H1 (cell line): Measurements from ENCODE around the gene BANF1. TPM values are rescaled to one million over a fixed set of nuclear protein-coding genes. Genes with fewer than 3 reads are reported as not detected.

Source experiments
- ATF3 ChIP-seq: IDR thresholded peaks from 2 replicates; pipeline ENCODE4 v1.6.1; 2011; ENCODE audit warnings: low read depth, mild to moderate bottlenecking, low read length; ENCODE audit not compliant: insufficient read depth
- BACH1 ChIP-seq: IDR thresholded peaks from 2 replicates; pipeline ENCODE4 v1.6.1; 2012; ENCODE audit warnings: low read length, improper control_type of control experiment
- CREB1 ChIP-seq: IDR thresholded peaks from 2 replicates; pipeline ENCODE4 v1.6.1; 2012; ENCODE audit warnings: inconsistent platforms
- CTCF ChIP-seq, 3 experiments: IDR thresholded peaks; 1 replicate in 2 of 3; 2 replicates in 1 of 3; pipeline versions ENCODE4 v1.5.1 to v1.6.1; 2011; ENCODE audit warnings: low read length in 3 of 3, mild to moderate bottlenecking in 3 of 3, inconsistent platforms in 2 of 3, low read depth in 1 of 3, moderate library complexity in 1 of 3; ENCODE audit not compliant: insufficient read depth in 1 of 3; ENCODE audit errors: control extremely low read depth in 1 of 3
- E2F6 ChIP-seq: IDR thresholded peaks from 2 replicates; pipeline ENCODE4 v1.6.1; 2012; ENCODE audit warnings: inconsistent platforms
- EZH2 ChIP-seq: fragments of 200-600 bp; sonication (generic); IDR thresholded peaks from 2 replicates; pipeline ENCODE4 v1.7.1; 2012; ENCODE audit warnings: low read depth, mild to moderate bottlenecking, moderate library complexity, low read length, inconsistent platforms; ENCODE audit not compliant: severe bottlenecking
- JUND ChIP-seq: IDR thresholded peaks from 2 replicates; pipeline ENCODE4 v1.6.1; 2011; ENCODE audit warnings: mild to moderate bottlenecking, improper control_type of control experiment, low read length
- KDM1A ChIP-seq: fragments of 200-600, 300-600 bp; sonication (generic); IDR thresholded peaks from 2 replicates; pipeline ENCODE4 v1.7.1; 2016; ENCODE audit warnings: mild to moderate bottlenecking, low read length, borderline replicate concordance
- KDM4A ChIP-seq: IDR thresholded peaks from one replicate; pipeline ENCODE4 v1.7.1; 2012; ENCODE audit warnings: low read depth, mild to moderate bottlenecking, moderate library complexity, low read length, inconsistent platforms; ENCODE audit not compliant: severe bottlenecking
- MAX ChIP-seq: IDR thresholded peaks from 2 replicates; pipeline ENCODE4 v1.6.1; 2012; ENCODE audit warnings: inconsistent platforms
- NRF1 ChIP-seq: IDR thresholded peaks from 2 replicates; pipeline ENCODE4 v1.6.1; 2011; ENCODE audit warnings: mild to moderate bottlenecking, low read depth, low read length, improper control_type of control experiment
- RBBP5 ChIP-seq: IDR thresholded peaks from 2 replicates; pipeline ENCODE4 v1.7.1; 2012; ENCODE audit warnings: low read depth, mild to moderate bottlenecking, inconsistent platforms, low read length, moderate library complexity, borderline replicate concordance
- SIN3A ChIP-seq, 2 experiments: IDR thresholded peaks in 1 of 2; conservative IDR thresholded peaks in 1 of 2; 2 replicates each; pipeline ENCODE4 v1.6.1; 2011 to 2012; ENCODE audit warnings: low read length in 2 of 2, improper control_type of control experiment in 1 of 2, low read depth in 1 of 2, mild to moderate bottlenecking in 1 of 2
- SIRT6 ChIP-seq: IDR thresholded peaks from one replicate; pipeline ENCODE4 v1.7.1; 2012; ENCODE audit warnings: low read length, inconsistent platforms
- SP2 ChIP-seq: IDR thresholded peaks from 2 replicates; pipeline ENCODE4 v1.6.1; 2012; ENCODE audit warnings: mild to moderate bottlenecking, low read length, inconsistent platforms
- SP4 ChIP-seq: IDR thresholded peaks from 2 replicates; pipeline ENCODE4 v1.6.1; 2012; ENCODE audit warnings: low read length, inconsistent platforms
- TBP ChIP-seq: IDR thresholded peaks from 2 replicates; pipeline ENCODE4 v1.6.1; 2011; ENCODE audit warnings: low read depth, low read length, improper control_type of control experiment
- TCF12 ChIP-seq: IDR thresholded peaks from 2 replicates; pipeline ENCODE4 v1.6.1; 2011; ENCODE audit warnings: low read depth, mild to moderate bottlenecking, low read length
- TEAD4 ChIP-seq: IDR thresholded peaks from 2 replicates; pipeline ENCODE4 v1.6.1; 2012; ENCODE audit warnings: low read depth, low read length, inconsistent platforms, mixed read lengths
- YY1 ChIP-seq: IDR thresholded peaks from 2 replicates; pipeline ENCODE4 v1.6.1; 2011; ENCODE audit warnings: low read depth, mild to moderate bottlenecking, low read length
- ZNF274 ChIP-seq: IDR thresholded peaks from 2 replicates; pipeline ENCODE4 v1.7.0; 2012; ENCODE audit warnings: low read length, borderline replicate concordance; ENCODE audit errors: extremely low read depth
- polyA plus RNA-seq, 7 experiments: library from polyadenylated mRNA; depleted of rRNA in 3 of 7; stranded (reverse) in 5 of 7; unstranded in 2 of 7; fragments of >200 nt in 5 of 7; fragments of 200-250 nt in 2 of 7; gene quantifications; 1 replicate in 5 of 7; 2 replicates in 1 of 7; 4 replicates in 1 of 7; pipeline versions ENCODE4 v1.2.1 to v1.2.3, GENCODE V29; 2011 to 2013; ENCODE audit warnings: missing spikeins in 2 of 7, mixed read lengths in 2 of 7
- total RNA-seq: library from RNA; stranded (reverse); fragmentation: NEBNext Ultra II Directional; extraction: Animal tissue kit (Norgen Biotek cat#: 25700); gene quantifications from 2 replicates; pipeline ENCODE4 v1.2.1, GENCODE V29; 2021

The BANF1 gene
- total and polyA plus RNA-seq, 2 of the 8 experiments (the other 6 are each of a cell fraction or from before 2014, with no cell fraction given): 330 to 467 TPM

- TF ChIP-seq SP2: no peak
- TF ChIP-seq ZNF274: no peak
- no peak for TF ChIP-seq KDM1A
- TF ChIP-seq EZH2: no peak
- no peak for TF ChIP-seq KDM4A
- no peak for TF ChIP-seq YY1
- TF ChIP-seq MAX: peak; percentile 45
- no peak for TF ChIP-seq ATF3
- no peak for TF ChIP-seq SIRT6
- TF ChIP-seq E2F6: 0 out of 2 replicates have a peak, but pooled peaks have one; percentile 34
- no peak for TF ChIP-seq TCF12
- TF ChIP-seq NRF1: no peak
- TF ChIP-seq SP4: no peak
- no peak for TF ChIP-seq SIN3A (conservative IDR thresholded peaks at IDR 0.05 in 1 of 2, IDR thresholded peaks at IDR 0.05 in 1 of 2; ENCODE audit: low read depth in 1 of 2, low read length in 2 of 2)
- peak; percentile 73; the same call in 1 of the 2 replicates for TF ChIP-seq TBP
- 0 out of 2 replicates have a peak, but pooled peaks have one; percentile 30 for TF ChIP-seq JUND
- TF ChIP-seq CTCF (IDR thresholded peaks at IDR 0.05; ENCODE audit: control extremely low read depth in 1 of 3, insufficient read depth in 1 of 3, low read depth in 1 of 3, low read length in 3 of 3): peak; percentile 86 to 96 (median 86)
- no peak for TF ChIP-seq RBBP5
- TF ChIP-seq BACH1: no peak
- TF ChIP-seq CREB1: peak; percentile 62
- TF ChIP-seq TEAD4: 0 out of 2 replicates have a peak, but pooled peaks have one; percentile 16
Measured at GRCh38 chr11:66022401-66023185, 20.3 kb downstream of the BANF1 start (continued).
